Measurements from ENCODE around the gene PRDM2.
A peak's percentile ranks its signal among the peaks of the same experiment; 100 is the strongest.

Gene PRDM2

DNA sequence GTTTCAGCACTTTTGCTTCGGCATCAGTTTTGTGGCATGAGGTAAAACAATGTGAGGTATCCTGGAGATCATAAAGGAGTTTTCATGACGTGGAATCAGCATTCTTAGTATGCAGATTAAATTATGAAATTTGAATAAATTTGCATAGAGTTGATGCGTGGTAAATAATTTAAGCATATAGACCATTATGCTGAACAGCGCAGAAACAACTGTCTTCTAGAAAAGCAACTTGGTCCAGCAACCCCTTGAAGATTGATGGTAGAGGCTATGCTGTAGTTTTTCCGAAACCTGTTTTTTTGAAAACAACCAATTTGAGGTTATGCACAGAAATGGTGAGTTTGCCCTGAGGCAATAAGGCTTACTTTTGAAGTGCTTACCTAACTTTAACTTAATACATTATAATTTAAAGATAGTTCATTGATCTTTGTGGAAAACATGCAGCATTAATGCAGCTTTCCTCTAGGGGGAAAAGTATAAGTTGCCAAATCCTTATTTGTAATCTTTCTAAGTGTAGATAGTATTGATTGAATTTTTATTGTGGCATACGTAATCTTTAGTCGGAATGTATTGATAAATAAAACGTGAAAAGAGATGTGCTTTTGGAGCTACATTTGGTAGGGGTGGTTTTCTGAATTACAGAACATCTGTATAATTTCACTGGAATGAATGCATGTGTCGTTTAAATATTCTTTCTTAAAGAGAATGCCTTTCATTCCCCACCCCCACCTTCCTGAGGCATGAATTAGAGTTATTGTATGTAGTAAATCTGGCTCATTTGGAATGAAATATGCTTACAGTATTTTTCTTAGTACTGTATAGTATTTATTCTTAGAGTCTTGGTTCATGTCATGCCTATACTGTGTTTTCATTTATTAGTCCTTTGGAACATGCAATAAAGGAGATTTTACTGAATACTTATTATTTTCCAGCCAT is 3.8 kb downstream of the PRDM2 start:
- Histone ChIP-seq H3K9ac (ENCODE audit: low read length) (peak overlapping the region; percentile 73), H3K4me3 (ENCODE audit: insufficient read depth, low read length, poor library complexity, severe bottlenecking) (peak overlapping the region; percentile 18)

DNA sequence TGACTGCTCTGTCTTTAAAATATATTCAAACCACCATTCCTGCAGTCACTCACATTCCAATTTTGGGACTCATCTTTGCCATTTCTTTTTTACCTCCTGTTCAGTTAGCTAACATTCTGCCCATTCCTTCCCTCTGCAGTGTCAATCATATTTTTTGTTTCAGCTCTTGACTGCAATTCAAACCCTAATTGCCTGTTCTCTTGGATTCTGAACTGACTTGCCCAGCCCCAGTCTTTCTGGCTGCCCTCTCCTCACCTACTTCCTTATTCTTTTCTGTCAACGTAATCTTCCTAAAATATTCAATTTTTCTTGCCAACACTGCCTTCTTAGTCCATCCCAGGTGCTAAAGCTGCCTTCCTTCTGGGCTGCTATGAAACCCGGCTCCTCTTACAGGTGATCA is 6.1 kb downstream of the PRDM2 start:
- TF ChIP-seq, protein P1, sequence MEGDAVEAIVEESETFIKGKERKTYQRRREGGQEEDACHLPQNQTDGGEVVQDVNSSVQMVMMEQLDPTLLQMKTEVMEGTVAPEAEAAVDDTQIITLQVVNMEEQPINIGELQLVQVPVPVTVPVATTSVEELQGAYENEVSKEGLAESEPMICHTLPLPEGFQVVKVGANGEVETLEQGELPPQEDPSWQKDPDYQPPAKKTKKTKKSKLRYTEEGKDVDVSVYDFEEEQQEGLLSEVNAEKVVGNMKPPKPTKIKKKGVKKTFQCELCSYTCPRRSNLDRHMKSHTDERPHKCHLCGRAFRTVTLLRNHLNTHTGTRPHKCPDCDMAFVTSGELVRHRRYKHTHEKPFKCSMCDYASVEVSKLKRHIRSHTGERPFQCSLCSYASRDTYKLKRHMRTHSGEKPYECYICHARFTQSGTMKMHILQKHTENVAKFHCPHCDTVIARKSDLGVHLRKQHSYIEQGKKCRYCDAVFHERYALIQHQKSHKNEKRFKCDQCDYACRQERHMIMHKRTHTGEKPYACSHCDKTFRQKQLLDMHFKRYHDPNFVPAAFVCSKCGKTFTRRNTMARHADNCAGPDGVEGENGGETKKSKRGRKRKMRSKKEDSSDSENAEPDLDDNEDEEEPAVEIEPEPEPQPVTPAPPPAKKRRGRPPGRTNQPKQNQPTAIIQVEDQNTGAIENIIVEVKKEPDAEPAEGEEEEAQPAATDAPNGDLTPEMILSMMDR (IDR thresholded peaks at IDR 0.05; ENCODE audit: insufficient read depth, low read length, poor library complexity, severe bottlenecking), result no peak
- TF ChIP-seq EZH2phosphoT487 (conservative IDR thresholded peaks at IDR 0.05; ENCODE audit: low read length), result no peak
- Histone ChIP-seq H3K27ac (ENCODE audit: low read depth, low read length) (no peak overlapping the region), H3F3A (ENCODE audit: insufficient read depth) (peaks cover 24% of the 10 kb centered on the region), H3K4me2 (ENCODE audit: low read depth, low read length, poor library complexity, severe bottlenecking) (no peak overlapping the region), H3K4me3 (ENCODE audit: insufficient read depth, low read length, poor library complexity, severe bottlenecking) (no peak overlapping the region), H4K20me1 (ENCODE audit: low read depth, low read length) (0 out of 2 replicates have a peak, but pooled peaks cover 6% of the 10 kb centered on the region), H3K79me2 (ENCODE audit: insufficient read depth, low read length) (peaks cover 82% of the 10 kb centered on the region), H3K9me3 (ENCODE audit: insufficient read depth, low read length) (no peaks in the 10 kb centered on the region), H3K9me2 (replicated peaks; ENCODE audit: insufficient read depth, low read length) (no peaks in the 10 kb centered on the region), H3K9ac (ENCODE audit: low read length) (no peak overlapping the region), H2AFZ (ENCODE audit: low read depth, low read length, severe bottlenecking) (no peak overlapping the region), H3K27me3 (ENCODE audit: low read length) (no peaks in the 10 kb centered on the region), H3K36me3 (ENCODE audit: low read length) (no peaks in the 10 kb centered on the region; the same call in 1 of the 2 replicates)

More for the DNA sequence above, 3.8 kb downstream of the PRDM2 start:
- Histone ChIP-seq H3K36me3 (ENCODE audit: low read length) (no peaks in the 10 kb centered on the region; the same call in 1 of the 2 replicates), H3K27ac (ENCODE audit: low read depth, low read length) (peak overlapping the region; percentile 94), H3K9me2 (replicated peaks; ENCODE audit: insufficient read depth, low read length) (no peaks in the 10 kb centered on the region), H3K27me3 (ENCODE audit: low read length) (no peaks in the 10 kb centered on the region), H3K9me3 (ENCODE audit: insufficient read depth, low read length) (no peaks in the 10 kb centered on the region), H3K79me2 (ENCODE audit: insufficient read depth, low read length) (peaks cover 68% of the 10 kb centered on the region), H4K20me1 (ENCODE audit: low read depth, low read length) (no peaks in the 10 kb centered on the region), H3F3A (ENCODE audit: insufficient read depth) (peaks cover 30% of the 10 kb centered on the region), H3K4me2 (ENCODE audit: low read depth, low read length, poor library complexity, severe bottlenecking) (peak overlapping the region; percentile 72), H2AFZ (ENCODE audit: low read depth, low read length, severe bottlenecking) (no peak overlapping the region)
- TF ChIP-seq, protein P1 (IDR thresholded peaks at IDR 0.05; ENCODE audit: insufficient read depth, low read length, poor library complexity, severe bottlenecking), result no peak
- TF ChIP-seq EZH2phosphoT487 (conservative IDR thresholded peaks at IDR 0.05; ENCODE audit: low read length), result no peak

DNA sequence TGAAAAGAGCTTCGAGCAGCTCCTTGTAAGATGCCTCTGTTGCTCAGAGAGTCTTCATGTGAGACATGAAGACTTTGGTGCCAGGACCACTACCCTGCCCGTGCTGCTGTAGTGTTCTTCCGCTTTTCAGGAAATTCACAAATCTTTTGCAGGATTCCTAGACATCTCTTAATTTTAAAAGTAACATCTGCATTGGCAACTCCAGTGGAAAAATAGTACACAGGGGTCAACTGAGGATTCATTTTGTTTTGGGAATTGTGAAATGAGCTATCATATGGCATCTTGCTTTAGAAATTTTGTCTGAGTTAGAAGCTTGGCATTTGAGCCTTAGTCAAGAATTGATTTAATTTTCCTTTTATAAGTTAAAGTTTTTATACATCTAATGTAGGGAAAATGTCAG is 7.2 kb downstream of the PRDM2 start:
- 0 out of 2 replicates have a peak, but pooled peaks cover 6% of the 10 kb centered on the region for H4K20me1 ChIP-seq (ENCODE audit: low read depth, low read length)
- no peak overlapping the region for H2AFZ ChIP-seq (ENCODE audit: low read depth, low read length, severe bottlenecking)
- H3K9me2 ChIP-seq (replicated peaks; ENCODE audit: insufficient read depth, low read length), result no peaks in the 10 kb centered on the region
- TF ChIP-seq, protein P1 (IDR thresholded peaks at IDR 0.05; ENCODE audit: insufficient read depth, low read length, poor library complexity, severe bottlenecking), result no peak
- TF ChIP-seq EZH2phosphoT487 (conservative IDR thresholded peaks at IDR 0.05; ENCODE audit: low read length), result no peak
- no peaks in the 10 kb centered on the region for H3K27me3 ChIP-seq (ENCODE audit: low read length)
- no peaks in the 10 kb centered on the region; the same call in 1 of the 2 replicates for H3K36me3 ChIP-seq (ENCODE audit: low read length)
- H3K4me2 ChIP-seq (ENCODE audit: low read depth, low read length, poor library complexity, severe bottlenecking), result no peak overlapping the region
- no peaks in the 10 kb centered on the region for H3K9me3 ChIP-seq (ENCODE audit: insufficient read depth, low read length)
- peaks cover 91% of the 10 kb centered on the region for H3K79me2 ChIP-seq (ENCODE audit: insufficient read depth, low read length)
- H3K27ac ChIP-seq (ENCODE audit: low read depth, low read length), result no peak overlapping the region
- no peak overlapping the region for H3K4me3 ChIP-seq (ENCODE audit: insufficient read depth, low read length, poor library complexity, severe bottlenecking)
- H3F3A ChIP-seq (ENCODE audit: insufficient read depth), result peaks cover 16% of the 10 kb centered on the region
- no peak overlapping the region for H3K9ac ChIP-seq (ENCODE audit: low read length)

All from SU-DHL-6 (cell line).